GM20000 (cell line): ENCODE measurements around the gene MCOLN1.

Source experiments
- DNase-seq: peaks from one replicate; pipeline ENCODE4 v3.0.0; 2012; ENCODE audit warnings: low spot score
- CTCF ChIP-seq: IDR thresholded peaks from 2 replicates; pipeline ENCODE4 v1.5.1; 2012; ENCODE audit warnings: mild to moderate bottlenecking, control low read depth; ENCODE audit errors: extremely low read depth, missing control alignments

MCOLN1 gene

DNA sequence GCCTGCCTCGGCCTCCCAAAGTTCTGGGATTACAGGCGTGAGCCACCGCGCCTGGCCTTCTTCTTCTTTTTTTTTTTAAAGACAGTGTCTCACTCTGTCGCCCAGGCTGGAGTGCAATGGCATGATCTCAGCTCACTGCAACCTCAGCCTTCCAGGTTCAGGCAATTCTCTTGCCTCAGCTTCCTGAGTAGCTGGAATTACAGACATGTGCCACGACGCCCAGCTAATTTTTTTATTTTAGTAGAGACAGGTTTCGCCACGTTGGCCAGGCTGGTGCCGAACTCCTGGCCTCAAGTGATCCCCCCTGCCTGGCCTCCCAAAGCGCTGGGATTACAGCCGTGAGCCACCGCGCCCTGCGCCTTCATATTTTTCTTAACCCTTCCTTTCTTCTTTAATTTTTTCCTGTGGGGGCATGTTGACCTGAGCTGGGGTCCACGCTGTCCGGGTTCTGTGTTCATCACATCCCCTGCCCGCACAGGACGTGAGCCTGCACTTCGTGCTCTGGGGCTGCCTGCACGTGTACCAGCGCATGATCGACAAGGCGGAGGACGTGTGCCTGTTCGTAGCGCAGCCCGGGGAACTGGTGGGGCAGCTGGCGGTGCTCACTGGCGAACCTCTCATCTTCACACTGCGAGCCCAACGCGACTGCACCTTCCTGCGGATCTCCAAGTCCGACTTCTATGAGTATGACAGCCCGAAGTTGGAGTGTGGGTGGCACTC is 27.2 kb downstream of the MCOLN1 start:
- no peak for TF ChIP-seq CTCF
- DNase-seq, result no peak

- TF ChIP-seq CTCF, result no peak
Observed at GRCh38 chr19:7550169-7550770, 27.8 kb downstream of the MCOLN1 start.

GRCh38 chr19:7550987-7551761 is 28.8 kb downstream of the MCOLN1 start:
- no peak for TF ChIP-seq CTCF
- DNase-seq, result peak; percentile 77

More at GRCh38 chr19:7550169-7550770, 27.8 kb downstream of the MCOLN1 start:
- no peak for DNase-seq

DNA sequence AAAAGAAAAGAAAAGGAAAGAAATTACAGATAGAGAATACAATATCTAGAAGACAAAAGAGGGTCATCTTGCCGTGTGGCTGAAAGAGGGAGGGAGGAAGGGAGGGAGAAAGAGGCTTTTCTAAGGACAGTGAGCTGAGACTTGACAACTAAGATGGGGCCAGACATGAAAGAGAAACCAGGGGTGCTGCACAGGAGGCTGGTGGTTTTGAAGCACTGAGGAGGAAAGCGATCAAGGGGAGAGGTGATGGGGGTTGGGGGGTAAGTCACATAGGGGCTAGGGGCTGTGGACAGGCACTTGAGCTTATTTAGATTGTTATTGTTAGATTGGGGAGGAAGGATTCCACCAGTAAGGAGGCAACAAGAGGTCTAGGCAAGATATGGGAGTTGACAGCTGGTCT is 30.4 kb downstream of the MCOLN1 start:
- DNase-seq, result peak; percentile 63
- no peak for TF ChIP-seq CTCF

DNA sequence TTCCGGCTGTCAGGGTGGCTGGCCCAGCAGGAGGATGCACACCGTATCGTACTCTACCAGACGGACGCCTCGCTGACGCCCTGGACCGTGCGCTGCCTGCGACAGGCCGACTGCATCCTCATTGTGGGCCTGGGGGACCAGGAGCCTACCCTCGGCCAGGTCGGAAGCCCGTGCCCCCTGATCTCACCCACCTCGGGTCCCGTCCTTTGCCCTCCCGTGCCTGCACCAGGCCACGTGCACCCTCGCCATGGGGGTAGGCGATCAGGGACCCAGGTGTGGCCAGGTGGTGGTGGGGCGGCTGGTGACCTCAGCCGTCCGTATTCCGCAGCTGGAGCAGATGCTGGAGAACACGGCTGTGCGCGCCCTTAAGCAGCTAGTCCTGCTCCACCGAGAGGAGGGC is 32.1 kb downstream of the MCOLN1 start:
- no peak for DNase-seq
- TF ChIP-seq CTCF, result no peak

GRCh38 chr19:7554990-7555864 is 32.8 kb downstream of the MCOLN1 start:
- no peak for TF ChIP-seq CTCF
- peak; percentile 68 for DNase-seq
